K562 (cell line): ENCODE data around the gene RAP1A. TPM values are rescaled to one million over a fixed set of nuclear protein-coding genes. Genes with fewer than 3 reads are reported as not detected.

ENCODE experiments used
- CBX2 ChIP-seq: fragments of 200-600 bp; sonication (generic); IDR thresholded peaks from one replicate; pipeline ENCODE4 v1.6.1; 2012; ENCODE audit warnings: mild to moderate bottlenecking, low read length, inconsistent platforms; ENCODE audit not compliant: insufficient read depth, poor library complexity, severe bottlenecking
- CEBPG ChIP-seq, 3 experiments: fragments of 200-800 bp in 1 of 3; sonication (Bioruptor generic) in 1 of 3; sonication (generic) in 1 of 3; formaldehyde crosslinking in 1 of 3; IDR thresholded peaks in 2 of 3; conservative IDR thresholded peaks in 1 of 3; 2 replicates each; pipeline versions ENCODE4 v1.6.1 to v1.8.0; 2016 to 2022; ENCODE audit warnings: missing compliant biosample characterization in 2 of 3, missing genetic modification characterization in 2 of 3, mild to moderate bottlenecking in 1 of 3, missing genetic modification reagents in 1 of 3
- FUS ChIP-seq: fragments of 200-400 bp; formaldehyde crosslinking; optimal IDR thresholded peaks from 2 replicates; pipeline ENCODE3; 2017; ENCODE audit warnings: low read depth, low read length
- HMBOX1 ChIP-seq: sonication (generic); IDR thresholded peaks from 2 replicates; pipeline ENCODE4 v1.6.1; 2016
- NR3C1 ChIP-seq: sonication (generic); formaldehyde crosslinking; IDR thresholded peaks from 2 replicates; pipeline ENCODE4 v1.8.1; 2022; ENCODE audit warnings: missing genetic modification reagents
- POU5F1 ChIP-seq: fragments of 150-350 bp; IDR thresholded peaks from 2 replicates; pipeline ENCODE4 v1.6.1; 2014; ENCODE audit warnings: borderline replicate concordance, low read length, low read depth, mild to moderate bottlenecking; ENCODE audit not compliant: partially characterized antibody
- RCOR1 ChIP-seq, 2 experiments: IDR thresholded peaks; 2 replicates each; pipeline ENCODE4 v1.6.1; 2012; ENCODE audit warnings: low read depth in 2 of 2, low read length in 2 of 2, borderline replicate concordance in 1 of 2, improper control_type of control experiment in 1 of 2
- SRSF3 ChIP-seq: fragments of 200-400 bp; formaldehyde crosslinking; IDR thresholded peaks from 2 replicates; pipeline ENCODE4 v1.6.1; 2016; ENCODE audit warnings: mild to moderate bottlenecking, low read length, moderate library complexity; ENCODE audit not compliant: insufficient read depth
- ZFP1 ChIP-seq: fragments of 450-650 bp; formaldehyde crosslinking; IDR thresholded peaks from 2 replicates; pipeline ENCODE4 v1.4.0; 2020; ENCODE audit warnings: mild to moderate bottlenecking, mixed read lengths
- ZKSCAN8 ChIP-seq: fragments of 200-800 bp; sonication (Bioruptor generic); IDR thresholded peaks from 2 replicates; pipeline ENCODE4 v1.6.1; 2016; ENCODE audit warnings: missing genetic modification characterization, missing compliant biosample characterization
- ZNF449 ChIP-seq: fragments of 250-450 bp; sonication (Bioruptor Pico); IDR thresholded peaks from 2 replicates; pipeline ENCODE4 v1.8.0; 2022; ENCODE audit warnings: moderate library complexity, mild to moderate bottlenecking, inconsistent platforms
- ZNF639 ChIP-seq, 2 experiments: fragments of 200-800 bp in 1 of 2; sonication (Bioruptor generic) in 1 of 2; sonication (generic) in 1 of 2; formaldehyde crosslinking in 1 of 2; IDR thresholded peaks in 1 of 2; conservative IDR thresholded peaks in 1 of 2; 2 replicates each; pipeline versions ENCODE4 v1.5.0 to v1.6.1; 2016 to 2020; ENCODE audit warnings: missing compliant biosample characterization in 1 of 2, missing genetic modification characterization in 1 of 2, missing genetic modification reagents in 1 of 2
- polyA plus RNA-seq, 8 experiments: library from polyadenylated mRNA; depleted of rRNA in 4 of 8; stranded (reverse) in 5 of 8; unstranded in 3 of 8; fragments of >200 nt; fragmentation: Nextera tagmentation in 2 of 8; fragmentation: Illumina TruSeq in 1 of 8; extraction: Ambion mirVana in 2 of 8; extraction: Trizol in 1 of 8; gene quantifications; 2 replicates each; pipeline versions ENCODE4 v1.2.1 to v1.2.3, GENCODE V29; 2011 to 2014; ENCODE audit warnings: inconsistent platforms in 1 of 8, missing spikeins in 1 of 8
- total RNA-seq, 7 experiments: library from RNA; depleted of rRNA in 6 of 7; stranded (reverse); fragments of >200 nt in 6 of 7; fragmentation: Illumina TruSeq in 2 of 7; extraction: Trizol in 2 of 7; gene quantifications; 2 replicates each; pipeline versions ENCODE4 v1.2.1 to v1.2.3, GENCODE V29; 2011 to 2021; ENCODE audit warnings: low replicate concordance in 1 of 7
- TF ChIP-seq, protein P1 (sequence below): sonication (generic); formaldehyde crosslinking; IDR thresholded peaks from 2 replicates; pipeline ENCODE4 v1.8.1; 2023; ENCODE audit warnings: mild to moderate bottlenecking, missing genetic modification reagents
- TF ChIP-seq, protein P2 (sequence below): sonication (generic); formaldehyde crosslinking; IDR thresholded peaks from 2 replicates; pipeline ENCODE4 v1.8.0; 2022; ENCODE audit warnings: missing genetic modification reagents, mild to moderate bottlenecking, moderate library complexity, borderline replicate concordance

The RAP1A gene
- total and polyA plus RNA-seq, 9 of the 15 experiments (the other 6 are each of a cell fraction or from before 2014, with no cell fraction given), result 13.4 to 86.2 (median 32.5) TPM

DNA sequence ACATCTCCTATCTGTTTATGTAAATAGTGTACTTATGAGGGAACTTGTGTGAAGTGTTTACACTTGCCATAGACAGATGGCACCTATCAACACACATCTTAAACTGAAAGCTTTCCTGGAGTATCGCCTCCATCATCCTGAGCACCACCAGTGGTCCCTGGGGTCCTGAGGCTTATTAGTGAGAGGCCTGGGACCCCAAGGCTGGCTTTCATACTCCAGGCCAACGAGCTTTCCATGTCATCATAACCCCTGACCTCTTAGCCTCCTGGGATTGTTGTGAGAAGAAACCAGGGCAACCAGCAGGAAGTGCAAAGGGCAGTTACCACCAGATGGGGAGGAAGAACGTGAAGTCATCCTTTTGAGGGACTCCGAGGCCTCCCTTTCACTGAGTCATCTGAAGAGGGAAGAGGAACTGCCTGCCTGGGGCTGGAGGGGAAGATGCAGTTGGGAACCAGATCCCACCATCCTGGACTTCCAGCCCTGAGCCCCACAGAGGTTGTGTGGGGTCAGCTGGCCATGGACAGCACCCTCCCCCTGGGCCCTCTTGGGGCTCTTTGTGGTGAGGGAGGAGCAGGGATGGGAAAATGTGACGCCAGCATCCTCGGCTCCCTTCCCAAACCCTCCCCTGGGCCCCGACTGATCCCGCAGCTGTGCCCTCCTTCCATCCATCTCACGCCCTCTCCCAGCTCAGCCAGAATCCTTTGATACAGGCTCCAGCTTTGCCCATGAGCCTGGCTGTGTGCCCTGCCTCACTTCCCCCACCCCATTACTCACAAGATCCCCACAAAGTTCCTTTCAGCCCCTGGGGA lies 113.8 kb downstream of the RAP1A start (continued):
- TF ChIP-seq CEBPG (CRISPR knock-in tag; IDR thresholded peaks at IDR 0.05) (no peak), CEBPG (tag; conservative IDR thresholded peaks at IDR 0.05 in 1 of 2, IDR thresholded peaks at IDR 0.05 in 1 of 2) (0 out of 4 replicates have a peak, but pooled peaks of 1 of the 2 experiments have one; percentile 26), ZNF639 (CRISPR knock-in tag; conservative IDR thresholded peaks at IDR 0.05 in 1 of 2, IDR thresholded peaks at IDR 0.05 in 1 of 2) (peak in 1 of 2 experiments; percentile 86; a peak in 2 of 4 replicates), ZKSCAN8 (CRISPR knock-in tag) (peak; percentile 64; the same call in 1 of the 2 replicates), HMBOX1 (no peak), RCOR1 (IDR thresholded peaks at IDR 0.05; ENCODE audit: borderline replicate concordance in 1 of 2, low read depth in 2 of 2, low read length in 2 of 2) (peak in 1 of 2 experiments; percentile 52; a peak in 1 of 4 replicates), FUS (no peak), SRSF3 (no peak), ZFP1 (CRISPR knock-in tag) (no peak), ZNF449 (CRISPR knock-in tag) (no peak), POU5F1 (no peak), CBX2 (no peak), NR3C1 (no peak)
- TF ChIP-seq, protein P1, sequence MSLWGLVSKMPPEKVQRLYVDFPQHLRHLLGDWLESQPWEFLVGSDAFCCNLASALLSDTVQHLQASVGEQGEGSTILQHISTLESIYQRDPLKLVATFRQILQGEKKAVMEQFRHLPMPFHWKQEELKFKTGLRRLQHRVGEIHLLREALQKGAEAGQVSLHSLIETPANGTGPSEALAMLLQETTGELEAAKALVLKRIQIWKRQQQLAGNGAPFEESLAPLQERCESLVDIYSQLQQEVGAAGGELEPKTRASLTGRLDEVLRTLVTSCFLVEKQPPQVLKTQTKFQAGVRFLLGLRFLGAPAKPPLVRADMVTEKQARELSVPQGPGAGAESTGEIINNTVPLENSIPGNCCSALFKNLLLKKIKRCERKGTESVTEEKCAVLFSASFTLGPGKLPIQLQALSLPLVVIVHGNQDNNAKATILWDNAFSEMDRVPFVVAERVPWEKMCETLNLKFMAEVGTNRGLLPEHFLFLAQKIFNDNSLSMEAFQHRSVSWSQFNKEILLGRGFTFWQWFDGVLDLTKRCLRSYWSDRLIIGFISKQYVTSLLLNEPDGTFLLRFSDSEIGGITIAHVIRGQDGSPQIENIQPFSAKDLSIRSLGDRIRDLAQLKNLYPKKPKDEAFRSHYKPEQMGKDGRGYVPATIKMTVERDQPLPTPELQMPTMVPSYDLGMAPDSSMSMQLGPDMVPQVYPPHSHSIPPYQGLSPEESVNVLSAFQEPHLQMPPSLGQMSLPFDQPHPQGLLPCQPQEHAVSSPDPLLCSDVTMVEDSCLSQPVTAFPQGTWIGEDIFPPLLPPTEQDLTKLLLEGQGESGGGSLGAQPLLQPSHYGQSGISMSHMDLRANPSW (CRISPR knock-in tag), result no peak
- TF ChIP-seq, protein P2, sequence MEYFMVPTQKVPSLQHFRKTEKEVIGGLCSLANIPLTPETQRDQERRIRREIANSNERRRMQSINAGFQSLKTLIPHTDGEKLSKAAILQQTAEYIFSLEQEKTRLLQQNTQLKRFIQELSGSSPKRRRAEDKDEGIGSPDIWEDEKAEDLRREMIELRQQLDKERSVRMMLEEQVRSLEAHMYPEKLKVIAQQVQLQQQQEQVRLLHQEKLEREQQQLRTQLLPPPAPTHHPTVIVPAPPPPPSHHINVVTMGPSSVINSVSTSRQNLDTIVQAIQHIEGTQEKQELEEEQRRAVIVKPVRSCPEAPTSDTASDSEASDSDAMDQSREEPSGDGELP (CRISPR knock-in tag), result peak; percentile 32; the same call in 1 of the 2 replicates
